Measurements from ENCODE around the gene PLAAT4. TPM values are rescaled to one million over a fixed set of nuclear protein-coding genes. Genes with fewer than 3 reads are reported as not detected.

PLAAT4 gene
- total and polyA plus RNA-seq, 2 donors (not counting 3 experiments of a cell fraction or from before 2014, with no cell fraction given) = 0.95 to 1.7 TPM

- no peak overlapping the region for H2AFZ ChIP-seq (ENCODE audit: low read depth, low read length)
- dilution Hi-C loops (cut with MboI; ENCODE audit: extremely low pct_ligation_motif_present, low sequenced_read_pairs) = no loop called here
- no peak for DNase-seq (ENCODE audit: low read depth, low spot score)
- BruUV-seq (replicated peaks) = no TSS peak
- no peaks in the 10 kb centered on the region for H3K36me3 ChIP-seq (ENCODE audit: control insufficient read depth in 2 of 2, extremely low read depth in 1 of 2, insufficient read depth in 2 of 2, low read length in 2 of 2)
- no peaks in the 10 kb centered on the region for H3K4me1 ChIP-seq (ENCODE audit: control insufficient read depth, extremely low read depth, insufficient read depth, low read length)
- H3K9me1 ChIP-seq (replicated peaks; ENCODE audit: control insufficient read depth, extremely low read depth, insufficient read depth, low read length) = no peaks in the 10 kb centered on the region
- no peaks in the 10 kb centered on the region for H3K79me2 ChIP-seq (ENCODE audit: control insufficient read depth, insufficient read depth, low read length)
- ChIA-PET POLR2A (no interaction called here), CTCF (no interaction called here)
- H3K4me3 ChIP-seq (replicated peaks in 1 of 3; ENCODE audit: insufficient read depth in 1 of 3, low read depth in 1 of 3, low read length in 3 of 3) = no peak overlapping the region
- peaks cover 0 to 7% of the 10 kb centered on the region in 2 experiments for H3K27me3 ChIP-seq (ENCODE audit: control insufficient read depth in 2 of 2, insufficient read depth in 2 of 2, low read length in 2 of 2)
- no peaks in the 10 kb centered on the region for H4K20me1 ChIP-seq (replicated peaks; ENCODE audit: control insufficient read depth, extremely low read depth, insufficient read depth, low read length)
- no peak for FAIRE-seq
- TF ChIP-seq EZH2 (IDR thresholded peaks at IDR 0.05; ENCODE audit: borderline replicate concordance, low read depth, low read length, severe bottlenecking) (no peak), CTCF (IDR thresholded peaks at IDR 0.05; ENCODE audit: extremely low read depth in 1 of 2, insufficient read depth in 1 of 2, low read depth in 1 of 2, low read length in 2 of 2) (no peak), MYC (IDR thresholded peaks at IDR 0.05; ENCODE audit: low read depth, low read length) (no peak), POLR2A (IDR thresholded peaks at IDR 0.05; ENCODE audit: low read depth, low read length) (no peak), MAX (IDR thresholded peaks at IDR 0.05; ENCODE audit: insufficient read depth, insufficient read length) (no peak), FOS (IDR thresholded peaks at IDR 0.05; ENCODE audit: borderline replicate concordance, insufficient read depth, low read length) (no peak)
- no peak overlapping the region for H3K27ac ChIP-seq (ENCODE audit: insufficient read depth, low read depth, low read length)
- H3K4me2 ChIP-seq (ENCODE audit: insufficient read depth, low read length) = no peak overlapping the region
- intact Hi-C loops (cut with micrococcal nuclease) = no loop called here
- no peaks in the 10 kb centered on the region for H3K9me3 ChIP-seq (replicated peaks; ENCODE audit: control insufficient read depth, insufficient read depth, low read length)
- H3K9ac ChIP-seq (replicated peaks; ENCODE audit: extremely low read depth, insufficient read depth, low read length) = no peak overlapping the region
Observed at GRCh38 chr11:63520606-63521170, 15.9 kb upstream of the PLAAT4 start.
